NCI-H2081 (cell line): Measurements from ENCODE around the gene TRIM31.
"Not testable (repeated sequence)": the region's sequence is repeated elsewhere in the genome, so short reads cannot be mapped to it uniquely, and the experiment has no call there.

Source experiments
- DNase-seq, 2 experiments: peaks; one replicate each; lab custom pipeline; 2025; lab: John Stamatoyannopoulos, UW

TRIM31 gene

GRCh38 chr6:30149234-30149633, 36.3 kb upstream of the TRIM31 start:
- DNase-seq, result no peak

DNA sequence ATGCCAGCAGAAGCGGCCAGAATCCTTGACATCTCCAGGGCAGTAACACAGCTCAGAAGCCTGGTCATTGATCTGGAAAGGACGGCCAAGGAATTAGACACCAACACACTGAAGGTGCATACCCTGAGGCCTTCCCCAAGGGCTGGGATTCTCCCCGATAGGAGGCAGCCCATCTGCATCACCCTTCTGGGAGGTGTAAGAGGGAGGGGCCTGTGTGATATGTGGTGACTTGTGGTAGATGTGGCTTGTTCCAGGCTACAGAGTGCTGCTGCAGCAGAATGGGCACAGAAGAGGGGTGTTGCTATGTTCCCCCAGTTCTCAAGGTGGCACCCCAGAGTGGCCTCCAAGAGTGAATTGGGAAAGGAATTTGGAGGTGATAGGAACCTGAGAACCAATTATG, 34.2 kb upstream of the TRIM31 start:
- DNase-seq, result no peak

GRCh38 chr6:30145818-30146217, 32.9 kb upstream of the TRIM31 start:
- DNase-seq, result no peak

- DNase-seq, result no peak
These were observed 31.9 kb upstream of the TRIM31 start for GRCh38 chr6:30144811-30145210.

- DNase-seq, result no peak
These were observed 30.9 kb upstream of the TRIM31 start for GRCh38 chr6:30143780-30144179.

GRCh38 chr6:30142665-30143064, 29.8 kb upstream of the TRIM31 start:
- DNase-seq, result no peak

DNA sequence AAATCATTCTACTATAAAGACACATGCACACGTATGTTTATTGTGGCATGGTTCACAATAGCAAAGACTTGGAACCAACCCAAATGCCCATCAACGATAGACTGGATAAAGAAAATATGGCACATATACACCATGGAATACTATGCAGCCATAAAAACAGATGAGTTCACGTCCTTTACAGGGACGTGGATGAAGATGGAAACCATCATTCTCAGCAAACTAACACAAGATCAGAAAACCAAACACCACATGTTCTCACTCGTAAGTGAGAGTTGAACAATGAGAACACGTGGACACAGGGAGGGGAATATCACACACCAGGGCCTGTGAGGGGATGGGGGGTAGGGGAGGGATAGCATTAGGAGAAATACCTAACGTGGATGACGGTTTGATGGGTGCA, 27.4 kb upstream of the TRIM31 start:
- DNase-seq, result not testable (repeated sequence)

GRCh38 chr6:30136570-30137286, 23.8 kb upstream of the TRIM31 start:
- DNase-seq, result no peak

- no peak for DNase-seq
These were observed 22.9 kb upstream of the TRIM31 start, which contains the start of gene TRIM40 for GRCh38 chr6:30135757-30136156. Gene TRIM40, plus strand, starts transcription at chr6:30136140. Its CDS starts 897 bp downstream, at chr6:30137037.

GRCh38 chr6:30135147-30135546, 22.3 kb upstream of the TRIM31 start:
- no peak for DNase-seq

DNA sequence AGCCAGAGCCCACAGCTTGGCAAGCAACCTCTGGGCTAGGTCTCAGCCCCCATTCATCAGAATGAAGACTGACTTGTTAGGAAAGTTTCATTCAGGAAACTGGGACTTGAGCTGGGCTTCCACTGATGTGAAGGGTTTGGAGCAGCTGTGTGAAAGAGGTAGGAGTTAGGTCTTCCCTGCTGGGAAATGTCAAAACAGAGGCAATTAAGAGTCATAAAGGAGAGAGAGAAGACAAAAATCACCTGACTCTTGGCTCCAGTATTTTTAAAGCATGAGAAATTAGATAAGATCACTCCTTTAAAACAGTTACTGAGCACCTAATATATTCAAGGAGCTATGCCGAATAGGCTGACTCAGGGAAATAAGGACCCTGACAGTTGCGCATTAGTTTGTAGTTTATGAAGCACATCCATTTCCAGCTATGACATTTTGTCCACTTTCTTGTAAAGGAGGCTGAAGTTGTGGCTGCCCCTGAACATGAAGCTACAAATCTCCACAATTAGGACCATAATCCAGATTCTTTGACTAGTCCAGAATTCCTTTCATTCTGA, 19.1 kb upstream of the TRIM31 start:
- DNase-seq, result no peak

DNA sequence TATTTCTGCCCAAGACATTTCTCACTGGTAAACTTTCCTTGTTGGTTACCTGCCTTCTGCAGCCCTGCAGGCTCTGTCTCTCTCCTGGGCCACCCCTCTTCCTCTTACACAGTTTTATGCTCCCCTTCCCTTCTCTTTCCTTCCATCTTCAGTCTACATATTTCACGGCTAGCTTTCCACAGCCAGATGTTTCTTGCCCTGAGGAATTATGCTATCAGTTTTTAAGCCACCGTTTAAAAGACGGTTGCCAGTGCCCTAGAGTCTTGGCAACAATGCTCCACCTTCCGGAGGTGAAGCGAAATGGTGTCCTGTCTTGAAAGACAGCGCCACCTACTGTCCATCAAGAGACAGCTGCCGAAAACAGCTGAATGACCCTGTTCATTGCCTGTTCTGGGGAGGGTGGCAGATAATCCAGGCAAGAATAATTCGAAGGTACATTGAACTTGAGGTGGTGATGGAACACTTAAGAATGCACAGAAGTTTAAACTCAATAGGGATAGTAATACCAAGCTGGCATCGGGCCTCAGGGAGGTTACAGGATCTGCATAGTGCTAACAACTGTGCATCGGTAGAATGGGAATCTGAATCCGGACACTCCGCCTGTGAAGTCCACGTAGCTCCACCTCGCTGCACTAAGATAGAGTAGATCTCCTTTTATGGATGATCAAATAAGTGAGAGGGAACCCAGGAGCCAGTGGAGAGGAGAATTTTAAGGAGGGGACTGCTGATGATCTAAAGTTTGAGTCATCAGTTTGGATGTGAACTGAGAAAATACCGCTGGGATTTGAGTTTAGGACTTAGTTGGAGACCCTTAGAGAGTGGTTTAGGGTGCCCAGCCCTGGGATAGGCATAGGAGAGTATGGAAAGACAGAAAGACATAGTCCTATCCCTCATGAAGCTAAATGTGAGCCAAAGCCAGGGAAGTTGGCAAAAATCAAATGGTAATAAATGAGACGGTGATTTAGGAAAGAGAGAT, 18.3 kb upstream of the TRIM31 start:
- peak; percentile 74 to 82 for DNase-seq

- no peak for DNase-seq
These were observed 17.3 kb upstream of the TRIM31 start for GRCh38 chr6:30130179-30130679.

GRCh38 chr6:30129265-30130178, 16.6 kb upstream of the TRIM31 start:
- no peak for DNase-seq

DNA sequence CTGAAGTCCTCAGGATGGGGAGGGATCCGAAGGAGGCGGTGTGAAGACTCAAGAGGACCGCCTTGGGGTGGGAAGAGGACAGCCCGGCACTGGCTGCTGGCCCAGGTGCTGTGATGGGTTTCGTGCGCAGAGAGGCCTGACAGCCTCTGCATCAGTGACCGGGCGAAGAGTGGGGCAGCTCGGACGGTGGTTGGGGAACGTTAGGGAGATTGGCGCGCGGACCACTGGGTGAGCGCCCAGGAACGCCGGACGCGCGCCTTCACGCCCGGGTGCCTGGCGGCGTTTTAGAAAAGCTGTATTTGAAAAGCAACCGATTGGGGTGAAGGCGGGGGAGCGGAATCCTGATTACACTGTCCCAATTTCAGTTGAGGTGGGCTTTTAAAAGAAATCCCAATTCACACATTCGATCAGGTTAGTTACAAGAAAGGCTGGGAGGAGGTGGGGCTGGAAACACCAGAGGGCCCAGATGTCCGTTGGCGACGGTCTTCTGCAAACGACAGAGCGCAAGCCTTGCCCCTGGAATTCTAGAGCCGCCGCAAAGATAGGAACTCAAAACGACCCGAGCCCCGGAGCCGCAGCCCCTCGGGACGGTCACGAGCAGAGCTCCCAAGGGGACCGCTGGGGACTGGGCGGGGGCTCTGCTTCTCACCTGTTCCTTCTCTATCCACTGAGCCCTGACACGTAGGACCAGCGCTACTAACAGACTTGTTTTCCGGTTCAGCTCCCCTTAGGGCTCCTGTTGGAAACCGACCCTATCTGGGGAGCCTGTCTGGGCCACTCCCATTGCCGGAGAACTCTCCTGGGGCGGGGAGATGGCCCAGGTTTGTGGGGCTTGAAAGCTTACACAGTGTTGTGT, 14.6 kb upstream of the TRIM31 start:
- no peak for DNase-seq

DNA sequence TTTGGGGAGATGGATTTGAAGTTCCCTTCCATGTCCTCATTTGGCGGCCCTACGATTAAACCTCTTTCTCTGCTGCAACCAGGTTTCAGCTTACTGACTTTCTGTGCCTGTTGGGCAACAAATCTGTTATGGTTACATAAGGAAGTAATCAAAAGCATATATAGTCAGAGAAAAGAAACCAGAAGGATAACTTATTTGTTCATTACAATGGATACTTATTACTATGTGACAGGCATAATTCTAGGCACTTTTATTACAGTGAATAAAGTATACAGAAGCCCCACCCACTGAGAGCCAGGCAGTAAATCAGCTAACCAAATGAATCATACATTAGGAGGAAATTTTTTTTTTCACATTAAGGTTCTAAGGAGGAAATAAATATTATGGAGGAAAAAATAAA, 9.6 kb upstream of the TRIM31 start:
- no peak for DNase-seq

DNA sequence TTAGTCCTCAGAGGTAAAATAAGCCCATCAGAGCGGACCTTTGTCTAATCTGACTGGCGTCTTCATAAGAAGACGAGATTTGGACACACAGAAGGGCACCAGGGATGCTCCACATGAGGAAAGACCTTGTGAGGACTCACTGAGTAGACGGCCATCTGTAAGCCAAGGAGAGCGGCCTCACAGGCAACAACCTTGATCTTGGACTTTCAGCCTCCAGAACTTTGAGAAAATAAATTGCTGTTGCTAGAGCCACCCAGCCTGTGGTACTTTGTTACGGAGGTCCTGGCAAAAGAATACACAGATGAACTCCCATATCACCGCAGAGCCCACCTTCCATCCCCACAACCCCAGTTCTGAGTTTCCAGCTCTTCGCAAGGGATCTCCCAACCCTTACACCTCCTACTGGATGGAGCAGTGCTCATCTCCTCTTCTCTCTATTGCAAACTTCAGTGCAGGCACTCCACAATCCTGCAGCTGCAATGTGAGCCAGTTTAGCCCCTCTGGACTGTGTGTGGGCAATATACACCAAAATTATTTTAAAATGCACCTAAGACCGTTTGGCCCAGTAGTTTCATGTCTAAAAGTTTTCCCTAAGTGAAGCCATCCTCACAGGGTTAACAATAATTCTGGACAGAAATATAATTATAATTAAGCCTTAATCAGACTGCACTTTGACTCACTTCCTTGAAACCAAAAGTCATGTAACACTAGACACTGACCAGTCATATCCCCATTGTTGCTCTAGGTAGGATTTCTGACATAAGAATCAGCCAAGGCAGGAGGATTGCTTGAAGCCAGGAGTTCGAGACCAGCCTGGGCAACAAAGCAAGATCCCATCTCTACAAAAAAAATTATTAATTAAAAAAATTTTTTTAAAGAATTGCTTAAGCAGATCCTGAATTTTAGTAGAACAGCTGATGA, 8.8 kb upstream of the TRIM31 start:
- no peak for DNase-seq

DNA sequence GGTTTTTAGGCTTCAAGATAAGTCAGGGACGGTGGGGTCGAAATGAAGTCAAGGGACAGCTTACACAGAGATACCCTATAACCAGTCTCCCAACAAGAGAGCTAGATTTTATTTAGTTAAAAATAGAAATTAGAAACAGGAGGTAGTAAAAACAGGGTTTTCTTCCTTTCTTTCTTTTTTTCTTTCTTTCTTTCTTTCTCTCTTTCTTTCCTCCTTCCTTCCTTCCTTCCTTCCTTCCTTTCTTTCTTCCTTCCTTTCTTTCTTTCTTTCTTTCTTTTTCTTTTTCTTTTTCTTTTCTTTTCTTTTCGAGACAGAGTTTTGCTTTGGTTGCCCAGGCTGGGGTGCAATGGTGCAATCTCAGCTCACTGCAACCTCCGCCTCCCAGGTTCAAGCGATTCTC, 5.8 kb upstream of the TRIM31 start:
- DNase-seq, result not testable (repeated sequence)

GRCh38 chr6:30116724-30117123, 3.8 kb upstream of the TRIM31 start:
- DNase-seq, result no peak
